Endothelial cell of umbilical vein (primary cell): ENCODE results near the gene TIMM17A. TPM values are rescaled to one million over a fixed set of nuclear protein-coding genes. Genes with fewer than 3 reads are reported as not detected.

ENCODE experiments used
- BruUV-seq: library from RNA; stranded (reverse); fragments of 400-500 nt; replicated peaks from 2 replicates; lab custom pipeline; 2021; lab: Mats Ljungman, UMichigan
- CTCF ChIA-PET: fragments of 300-600, 350-600 bp; sonication (Branson Sonifier 250); formaldehyde crosslinking; loops from one replicate; lab custom pipeline; 2021; ENCODE audit warnings: antibody characterized with exemption, inconsistent platforms; lab: Charles Lee
- POLR2A ChIA-PET: fragments of 300-600, 350-600 bp; sonication (Branson Sonifier 250); formaldehyde crosslinking; loops from one replicate; lab custom pipeline; 2021; ENCODE audit warnings: antibody characterized with exemption, inconsistent platforms; lab: Charles Lee
- DNase-seq: peaks from one replicate; pipeline ENCODE4 v3.0.0-alpha.2; 2011; ENCODE audit warnings: low read depth, low spot score
- FAIRE-seq: peaks from 2 replicates; lab custom pipeline; 2011; peaks lifted over from hg19 to GRCh38; lab: Jason Lieb, UNC
- H2AFZ ChIP-seq: 2 replicates; pipeline ENCODE4 v1.6.0; 2012; ENCODE audit warnings: low read depth, low read length, control low read depth, inconsistent platforms
- H3K27ac ChIP-seq: 2 replicates; pipeline ENCODE4 v1.5.1; 2011; ENCODE audit warnings: low read depth, mild to moderate bottlenecking, control low read depth, low read length, moderate library complexity; ENCODE audit not compliant: insufficient read depth
- H3K27me3 ChIP-seq, 2 experiments: 2 replicates each; pipeline versions ENCODE4 v1.6.0 to v1.6.1; 2011; ENCODE audit warnings: low read length in 2 of 2, mixed read lengths in 1 of 2; ENCODE audit not compliant: control insufficient read depth in 2 of 2, insufficient read depth in 2 of 2
- H3K36me3 ChIP-seq, 2 experiments: 2 replicates in 1 of 2; 3 replicates in 1 of 2; pipeline ENCODE4 v1.5.1; 2011; ENCODE audit warnings: low read length in 2 of 2, mild to moderate bottlenecking in 1 of 2, moderate library complexity in 1 of 2; ENCODE audit not compliant: control insufficient read depth in 2 of 2, insufficient read depth in 2 of 2; ENCODE audit errors: extremely low read depth in 1 of 2
- H3K4me1 ChIP-seq: 3 replicates; pipeline ENCODE4 v1.5.1; 2011; ENCODE audit warnings: mild to moderate bottlenecking, low read length; ENCODE audit not compliant: control insufficient read depth, insufficient read depth; ENCODE audit errors: extremely low read depth
- H3K4me2 ChIP-seq: 2 replicates; pipeline ENCODE4 v1.6.1; 2011; ENCODE audit warnings: low read length, control low read depth, mixed read lengths; ENCODE audit not compliant: insufficient read depth
- H3K4me3 ChIP-seq, 3 experiments: fragments of 200-600 bp in 1 of 3; sonication (generic), shearing (Covaris generic) in 1 of 3; replicated peaks in 1 of 3; 2 replicates each; pipeline ENCODE4 v1.5.1; 2011 to 2016; ENCODE audit warnings: control low read depth in 3 of 3, low read length in 3 of 3, mild to moderate bottlenecking in 2 of 3, inconsistent platforms in 1 of 3, low read depth in 1 of 3, moderate library complexity in 1 of 3; ENCODE audit not compliant: insufficient read depth in 1 of 3
- H3K79me2 ChIP-seq: 2 replicates; pipeline ENCODE4 v1.6.0; 2012; ENCODE audit warnings: low read length, inconsistent platforms; ENCODE audit not compliant: control insufficient read depth, insufficient read depth
- H3K9ac ChIP-seq: replicated peaks from 2 replicates; pipeline ENCODE3; 2011; ENCODE audit warnings: low read length, control low read depth; ENCODE audit not compliant: insufficient read depth; ENCODE audit errors: extremely low read depth
- H3K9me1 ChIP-seq: replicated peaks from 3 replicates; pipeline ENCODE4 v1.6.0; 2011; ENCODE audit warnings: mild to moderate bottlenecking, low read length; ENCODE audit not compliant: control insufficient read depth, insufficient read depth; ENCODE audit errors: extremely low read depth
- H3K9me3 ChIP-seq: replicated peaks from 2 replicates; pipeline ENCODE4 v1.5.1; 2012; ENCODE audit warnings: low read length, inconsistent platforms; ENCODE audit not compliant: control insufficient read depth, insufficient read depth
- H4K20me1 ChIP-seq: replicated peaks from 2 replicates; pipeline ENCODE3; 2011; ENCODE audit warnings: mild to moderate bottlenecking, low read length; ENCODE audit not compliant: control insufficient read depth, insufficient read depth; ENCODE audit errors: extremely low read depth
- EZH2 ChIP-seq: IDR thresholded peaks from 2 replicates; pipeline ENCODE4 v1.6.1; 2012; ENCODE audit warnings: borderline replicate concordance, low read depth, mild to moderate bottlenecking, moderate library complexity, low read length, inconsistent platforms; ENCODE audit not compliant: severe bottlenecking
- FOS ChIP-seq: IDR thresholded peaks from 2 replicates; pipeline ENCODE4 v1.6.1; 2011; ENCODE audit warnings: mild to moderate bottlenecking, low read length, moderate library complexity, borderline replicate concordance; ENCODE audit not compliant: insufficient read depth
- GATA2 ChIP-seq: IDR thresholded peaks from 2 replicates; pipeline ENCODE4 v1.7.0; 2011; ENCODE audit warnings: low read depth, mild to moderate bottlenecking, moderate library complexity, mixed read lengths, low read length; ENCODE audit not compliant: insufficient read length, insufficient read depth
- MYC ChIP-seq: IDR thresholded peaks from one replicate; pipeline ENCODE4 v1.6.1; 2011; ENCODE audit warnings: mild to moderate bottlenecking, low read depth, low read length
- POLR2AphosphoS5 ChIP-seq: IDR thresholded peaks from 2 replicates; pipeline ENCODE4 v1.6.1; 2012; ENCODE audit warnings: low read depth, mild to moderate bottlenecking, control low read depth, low read length, moderate library complexity; ENCODE audit not compliant: insufficient read depth
- dilution Hi-C: fragments of 300-500 bp; cut with MboI; formaldehyde crosslinking; loops from one replicate; pipeline ENCODE4 v1.15.0; 2019; ENCODE audit warnings: low sequenced_read_pairs; ENCODE audit not compliant: extremely low pct_ligation_motif_present
- intact Hi-C: fragments of 100-400 bp; cut with micrococcal nuclease; formaldehyde crosslinking; loops from one replicate; pipeline ENCODE4 v1.10.0; 2022
- polyA plus RNA-seq, 4 experiments: library from polyadenylated mRNA; depleted of rRNA in 3 of 4; stranded (reverse) in 3 of 4; unstranded in 1 of 4; fragments of >200 nt; gene quantifications; 2 replicates each; pipeline versions ENCODE4 v1.2.1 to v1.2.3, GENCODE V29; 2011 to 2012; ENCODE audit warnings: missing spikeins in 1 of 4
- total RNA-seq: library from RNA; stranded (reverse); gene quantifications from 2 replicates; pipeline ENCODE4 v1.2.3, GENCODE V29; 2021
- TF ChIP-seq, protein P1 (sequence below): IDR thresholded peaks from 2 replicates; pipeline ENCODE4 v1.6.1; 2011; ENCODE audit not compliant: insufficient read depth, insufficient read length
- TF ChIP-seq, protein P2 (sequence below), 2 donors: IDR thresholded peaks; 1 replicate in 1 of 2; 2 replicates in 1 of 2; pipeline ENCODE4 v1.5.1; 2011; ENCODE audit warnings: low read length in 2 of 2, mild to moderate bottlenecking in 2 of 2, moderate library complexity in 2 of 2, control low read depth in 1 of 2, inconsistent platforms in 1 of 2, low read depth in 1 of 2; ENCODE audit not compliant: insufficient read depth in 1 of 2; ENCODE audit errors: extremely low read depth in 1 of 2

Gene TIMM17A
- total and polyA plus RNA-seq, 2 donors (not counting 3 experiments of a cell fraction or from before 2014, with no cell fraction given), result 57.9 to 105 TPM

- no peak overlapping the region for H2AFZ ChIP-seq
- intact Hi-C loops, result no loop called here
- CTCF ChIA-PET, result interaction anchor here (1.4 kb wide), 1 partner anchor 121 kb away, joined by 4 read pairs; no protein-coding TSS in a partner anchor
Measured at GRCh38 chr1:202014915-202015661, 59.8 kb downstream of the TIMM17A start.

More at GRCh38 chr1:202014915-202015661, 59.8 kb downstream of the TIMM17A start:
- Histone ChIP-seq H4K20me1 (no peaks in the 10 kb centered on the region), H3K9me1 (no peaks in the 10 kb centered on the region), H3K4me2 (no peak overlapping the region), H3K9me3 (no peaks in the 10 kb centered on the region), H3K9ac (no peak overlapping the region), H3K27ac (no peak overlapping the region), H3K36me3 (no peaks in the 10 kb centered on the region), H3K4me3 (no peak overlapping the region), H3K27me3 (peaks cover 0 to 8% of the 10 kb centered on the region in 2 experiments), H3K4me1 (no peaks in the 10 kb centered on the region), H3K79me2 (no peaks in the 10 kb centered on the region)
- DNase-seq, result no peak
- TF ChIP-seq EZH2, result no peak
- TF ChIP-seq, protein P1, sequence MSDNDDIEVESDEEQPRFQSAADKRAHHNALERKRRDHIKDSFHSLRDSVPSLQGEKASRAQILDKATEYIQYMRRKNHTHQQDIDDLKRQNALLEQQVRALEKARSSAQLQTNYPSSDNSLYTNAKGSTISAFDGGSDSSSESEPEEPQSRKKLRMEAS, result no peak
- TF ChIP-seq, protein P2, sequence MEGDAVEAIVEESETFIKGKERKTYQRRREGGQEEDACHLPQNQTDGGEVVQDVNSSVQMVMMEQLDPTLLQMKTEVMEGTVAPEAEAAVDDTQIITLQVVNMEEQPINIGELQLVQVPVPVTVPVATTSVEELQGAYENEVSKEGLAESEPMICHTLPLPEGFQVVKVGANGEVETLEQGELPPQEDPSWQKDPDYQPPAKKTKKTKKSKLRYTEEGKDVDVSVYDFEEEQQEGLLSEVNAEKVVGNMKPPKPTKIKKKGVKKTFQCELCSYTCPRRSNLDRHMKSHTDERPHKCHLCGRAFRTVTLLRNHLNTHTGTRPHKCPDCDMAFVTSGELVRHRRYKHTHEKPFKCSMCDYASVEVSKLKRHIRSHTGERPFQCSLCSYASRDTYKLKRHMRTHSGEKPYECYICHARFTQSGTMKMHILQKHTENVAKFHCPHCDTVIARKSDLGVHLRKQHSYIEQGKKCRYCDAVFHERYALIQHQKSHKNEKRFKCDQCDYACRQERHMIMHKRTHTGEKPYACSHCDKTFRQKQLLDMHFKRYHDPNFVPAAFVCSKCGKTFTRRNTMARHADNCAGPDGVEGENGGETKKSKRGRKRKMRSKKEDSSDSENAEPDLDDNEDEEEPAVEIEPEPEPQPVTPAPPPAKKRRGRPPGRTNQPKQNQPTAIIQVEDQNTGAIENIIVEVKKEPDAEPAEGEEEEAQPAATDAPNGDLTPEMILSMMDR (IDR thresholded peaks at IDR 0.05; ENCODE audit: extremely low read depth in 1 of 2, insufficient read depth in 1 of 2, low read depth in 1 of 2, low read length in 2 of 2), result no peak
- no peak for TF ChIP-seq MYC
- no peak for TF ChIP-seq POLR2AphosphoS5
- TF ChIP-seq GATA2, result no peak
- TF ChIP-seq FOS, result no peak
- no TSS peak for BruUV-seq
- dilution Hi-C loops, result no loop called here
- FAIRE-seq, result no peak
- POLR2A ChIA-PET, result no interaction called here
